Activated CD8-positive, alpha-beta T cell treated with anti-CD3 and anti-CD28 coated beads for 36 hours (primary cell): ENCODE results near the gene COL21A1. TPM values are rescaled to one million over a fixed set of nuclear protein-coding genes. Genes with fewer than 3 reads are reported as not detected.

Experiments
- ATAC-seq: fragments of 200-7000 bp; cut with Tn5 transposase; one replicate; pipeline ENCODE4 v1.10.0; 2021; ENCODE audit warnings: mild to moderate bottlenecking, moderate library complexity
- CTCF ChIA-PET: fragments of 350-600 bp; sonication (Branson Sonifier 250); formaldehyde crosslinking; loops from one replicate; lab custom pipeline; 2021; ENCODE audit warnings: antibody characterized with exemption; lab: Charles Lee
- POLR2A ChIA-PET: fragments of 350-600 bp; sonication (Branson Sonifier 250); formaldehyde crosslinking; loops from one replicate; lab custom pipeline; 2021; ENCODE audit warnings: antibody characterized with exemption; lab: Charles Lee
- DNase-seq: peaks from one replicate; pipeline ENCODE4 v3.0.0-alpha.2; 2020
- H3K27ac Mint-ChIP-seq: one replicate; pipeline ENCODE4 v1.8.0; 2021; ENCODE audit warnings: mild to moderate bottlenecking, mixed read lengths
- H3K27me3 Mint-ChIP-seq: one replicate; pipeline ENCODE4 v1.8.0; 2021; ENCODE audit warnings: mixed read lengths
- H3K36me3 Mint-ChIP-seq: one replicate; pipeline ENCODE4 v1.8.0; 2021; ENCODE audit warnings: low read depth, mixed read lengths
- H3K4me1 Mint-ChIP-seq: one replicate; pipeline ENCODE4 v1.8.0; 2021; ENCODE audit warnings: low read depth, mixed read lengths
- H3K4me3 Mint-ChIP-seq: one replicate; pipeline ENCODE4 v1.8.0; 2021; ENCODE audit warnings: mild to moderate bottlenecking, moderate library complexity, mixed read lengths
- H3K9me3 Mint-ChIP-seq: one replicate; pipeline ENCODE4 v1.8.0; 2021; ENCODE audit warnings: mixed read lengths
- CTCF ChIP-seq: fragments of 200-600 bp; IDR thresholded peaks from one replicate; pipeline ENCODE4 v1.8.0; 2022; ENCODE audit warnings: antibody characterized with exemption, mild to moderate bottlenecking
- intact Hi-C: fragments of 100-400 bp; cut with micrococcal nuclease; formaldehyde crosslinking; loops from one replicate; pipeline ENCODE4 v1.10.0; 2022
- total RNA-seq, 2 experiments: library from RNA; stranded (reverse); gene quantifications; one replicate each; pipeline ENCODE4 v1.2.3, GENCODE V29; 2021

Gene COL21A1
- total RNA-seq, 2 experiments from 2014 or later, result not detected

GRCh38 chr6:56065408-56065807, 182.0 kb downstream of the COL21A1 start:
- DNase-seq, result no peak
- Mint-ChIP-seq H3K4me3 (no peak overlapping the region), H3K4me1 (no peaks in the 10 kb centered on the region), H3K27ac (no peak overlapping the region), H3K36me3 (no peaks in the 10 kb centered on the region), H3K27me3 (no peaks in the 10 kb centered on the region), H3K9me3 (no peaks in the 10 kb centered on the region)
- POLR2A ChIA-PET, result no interaction called here
- ATAC-seq, result no peak
- TF ChIP-seq CTCF, result no peak
- intact Hi-C loops, result no loop called here
- CTCF ChIA-PET, result no interaction called here

GRCh38 chr6:56062836-56063235, 184.5 kb downstream of the COL21A1 start:
- H3K27me3 Mint-ChIP-seq, result no peaks in the 10 kb centered on the region
- no peak overlapping the region for H3K27ac Mint-ChIP-seq
- no peaks in the 10 kb centered on the region for H3K36me3 Mint-ChIP-seq
- ChIA-PET CTCF (no interaction called here), POLR2A (no interaction called here)
- intact Hi-C loops, result no loop called here
- no peak for DNase-seq
- ATAC-seq, result no peak
- H3K4me3 Mint-ChIP-seq, result no peak overlapping the region
- no peaks in the 10 kb centered on the region for H3K4me1 Mint-ChIP-seq
- H3K9me3 Mint-ChIP-seq, result no peaks in the 10 kb centered on the region
- TF ChIP-seq CTCF, result no peak

DNA sequence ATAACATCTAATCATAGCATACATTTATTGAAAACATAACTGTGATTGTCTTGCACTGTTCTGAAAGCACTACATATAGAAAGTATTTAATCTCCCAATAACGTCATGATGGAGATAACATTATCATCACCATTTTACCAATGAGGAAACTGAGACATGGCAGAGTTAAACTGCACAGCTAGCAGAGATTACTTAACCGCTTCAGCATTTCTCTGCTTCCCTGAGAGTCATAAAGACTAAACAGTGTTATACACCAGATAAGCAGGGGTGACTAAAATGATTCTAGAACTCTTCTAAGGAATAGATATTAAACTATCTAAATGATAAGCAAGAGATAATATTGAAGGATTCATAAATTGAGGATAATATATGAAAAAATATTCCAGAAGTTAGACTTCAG, 188.7 kb downstream of the COL21A1 start:
- no peak for TF ChIP-seq CTCF
- DNase-seq (no peak), ATAC-seq (no peak)
- H3K36me3 Mint-ChIP-seq, result no peaks in the 10 kb centered on the region
- no peaks in the 10 kb centered on the region for H3K4me1 Mint-ChIP-seq
- intact Hi-C loops, result no loop called here
- no peaks in the 10 kb centered on the region for H3K9me3 Mint-ChIP-seq
- no peak overlapping the region for H3K27ac Mint-ChIP-seq
- H3K4me3 Mint-ChIP-seq, result no peak overlapping the region
- POLR2A ChIA-PET, result no interaction called here
- CTCF ChIA-PET, result no interaction called here
- no peaks in the 10 kb centered on the region for H3K27me3 Mint-ChIP-seq

- ATAC-seq (no peak), DNase-seq (no peak)
- intact Hi-C loops, result no loop called here
- no peak for TF ChIP-seq CTCF
- no peaks in the 10 kb centered on the region for H3K27me3 Mint-ChIP-seq
- no peak overlapping the region for H3K27ac Mint-ChIP-seq
- peaks cover 1% of the 10 kb centered on the region for H3K9me3 Mint-ChIP-seq
- no peak overlapping the region for H3K4me3 Mint-ChIP-seq
- no peaks in the 10 kb centered on the region for H3K36me3 Mint-ChIP-seq
- H3K4me1 Mint-ChIP-seq, result no peaks in the 10 kb centered on the region
- CTCF ChIA-PET, result no interaction called here
- POLR2A ChIA-PET, result no interaction called here
These were observed 192.2 kb downstream of the COL21A1 start for GRCh38 chr6:56055081-56055704.

GRCh38 chr6:56051202-56051598, 196.2 kb downstream of the COL21A1 start:
- H3K27ac Mint-ChIP-seq, result no peak overlapping the region
- ChIA-PET CTCF (no interaction called here), POLR2A (no interaction called here)
- H3K9me3 Mint-ChIP-seq, result peaks cover 1% of the 10 kb centered on the region
- H3K36me3 Mint-ChIP-seq, result no peaks in the 10 kb centered on the region
- no peak for DNase-seq
- no peaks in the 10 kb centered on the region for H3K27me3 Mint-ChIP-seq
- H3K4me1 Mint-ChIP-seq, result no peaks in the 10 kb centered on the region
- no peak for TF ChIP-seq CTCF
- no peak overlapping the region for H3K4me3 Mint-ChIP-seq
- no peak for ATAC-seq
- intact Hi-C loops, result no loop called here
